AG10803 (cell line): ENCODE data around the gene FNDC11.
A peak's percentile ranks its signal among the peaks of the same experiment; 100 is the strongest.

Experiments
- DNase-seq: peaks from one replicate; pipeline ENCODE4 v3.0.0; 2010; ENCODE audit warnings: low read depth
- H3K4me3 ChIP-seq: 2 replicates; pipeline ENCODE4 v1.5.1; 2011; ENCODE audit warnings: mild to moderate bottlenecking, low read length, control low read depth
- TF ChIP-seq, protein P1 (sequence below): conservative IDR thresholded peaks from 2 replicates; pipeline ENCODE4 v1.5.1; 2011; ENCODE audit warnings: mild to moderate bottlenecking, low read length, control low read depth, inconsistent platforms

The FNDC11 gene, protein sequence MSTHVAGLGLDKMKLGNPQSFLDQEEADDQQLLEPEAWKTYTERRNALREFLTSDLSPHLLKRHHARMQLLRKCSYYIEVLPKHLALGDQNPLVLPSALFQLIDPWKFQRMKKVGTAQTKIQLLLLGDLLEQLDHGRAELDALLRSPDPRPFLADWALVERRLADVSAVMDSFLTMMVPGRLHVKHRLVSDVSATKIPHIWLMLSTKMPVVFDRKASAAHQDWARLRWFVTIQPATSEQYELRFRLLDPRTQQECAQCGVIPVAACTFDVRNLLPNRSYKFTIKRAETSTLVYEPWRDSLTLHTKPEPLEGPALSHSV

DNA sequence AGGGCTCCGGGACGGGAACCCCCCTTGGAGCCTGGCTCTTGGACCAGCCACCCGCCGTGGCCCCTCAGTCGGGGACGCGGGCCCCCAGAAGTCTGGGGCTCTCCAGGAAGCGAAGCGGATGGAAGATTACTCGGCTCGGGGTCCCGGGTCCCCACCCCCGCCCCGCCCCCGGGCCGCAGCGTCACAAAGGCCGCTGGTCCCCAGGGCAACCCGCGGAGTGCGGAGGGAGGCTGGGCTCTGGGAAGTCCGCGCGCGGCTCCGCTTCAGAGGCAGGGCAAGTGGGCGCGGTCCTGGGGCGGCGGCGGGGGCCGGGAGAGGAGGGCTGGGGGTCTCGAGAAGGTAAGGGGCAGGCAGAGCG is at the start of gene FNDC11:
Gene FNDC11 (plus strand): TSS at position 227 of the 358 bp plus-strand sequence. CDS start 1,505 bp downstream, outside the sequence.
- TF ChIP-seq, protein P1, sequence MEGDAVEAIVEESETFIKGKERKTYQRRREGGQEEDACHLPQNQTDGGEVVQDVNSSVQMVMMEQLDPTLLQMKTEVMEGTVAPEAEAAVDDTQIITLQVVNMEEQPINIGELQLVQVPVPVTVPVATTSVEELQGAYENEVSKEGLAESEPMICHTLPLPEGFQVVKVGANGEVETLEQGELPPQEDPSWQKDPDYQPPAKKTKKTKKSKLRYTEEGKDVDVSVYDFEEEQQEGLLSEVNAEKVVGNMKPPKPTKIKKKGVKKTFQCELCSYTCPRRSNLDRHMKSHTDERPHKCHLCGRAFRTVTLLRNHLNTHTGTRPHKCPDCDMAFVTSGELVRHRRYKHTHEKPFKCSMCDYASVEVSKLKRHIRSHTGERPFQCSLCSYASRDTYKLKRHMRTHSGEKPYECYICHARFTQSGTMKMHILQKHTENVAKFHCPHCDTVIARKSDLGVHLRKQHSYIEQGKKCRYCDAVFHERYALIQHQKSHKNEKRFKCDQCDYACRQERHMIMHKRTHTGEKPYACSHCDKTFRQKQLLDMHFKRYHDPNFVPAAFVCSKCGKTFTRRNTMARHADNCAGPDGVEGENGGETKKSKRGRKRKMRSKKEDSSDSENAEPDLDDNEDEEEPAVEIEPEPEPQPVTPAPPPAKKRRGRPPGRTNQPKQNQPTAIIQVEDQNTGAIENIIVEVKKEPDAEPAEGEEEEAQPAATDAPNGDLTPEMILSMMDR: no peak
- DNase-seq: peak; percentile 10
- H3K4me3 ChIP-seq: peak within 1 kb of the TSS; percentile 66

DNA sequence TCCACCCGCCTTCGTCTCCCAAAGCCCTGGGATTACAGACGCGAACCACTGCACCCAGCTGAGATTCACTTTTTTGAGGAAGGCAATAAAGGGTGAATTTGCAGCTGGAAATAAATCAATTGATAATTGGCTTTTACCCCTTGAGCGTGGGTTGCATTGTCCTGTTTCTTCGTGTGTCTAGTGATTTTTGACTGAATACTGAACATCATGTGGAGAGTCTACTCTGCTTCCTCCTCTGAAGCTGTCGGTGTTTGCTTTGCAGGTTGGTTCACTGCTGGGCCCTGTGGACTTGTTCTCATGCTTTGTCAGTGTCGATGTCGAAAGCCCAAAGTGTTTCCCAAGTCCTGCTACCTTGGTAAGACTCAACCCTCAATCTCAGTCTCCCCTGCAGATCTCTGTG is 49.3 kb upstream of the FNDC11 start:
- DNase-seq: no peak
- H3K4me3 ChIP-seq: no peak overlapping the region
- TF ChIP-seq, protein P1: no peak

DNA sequence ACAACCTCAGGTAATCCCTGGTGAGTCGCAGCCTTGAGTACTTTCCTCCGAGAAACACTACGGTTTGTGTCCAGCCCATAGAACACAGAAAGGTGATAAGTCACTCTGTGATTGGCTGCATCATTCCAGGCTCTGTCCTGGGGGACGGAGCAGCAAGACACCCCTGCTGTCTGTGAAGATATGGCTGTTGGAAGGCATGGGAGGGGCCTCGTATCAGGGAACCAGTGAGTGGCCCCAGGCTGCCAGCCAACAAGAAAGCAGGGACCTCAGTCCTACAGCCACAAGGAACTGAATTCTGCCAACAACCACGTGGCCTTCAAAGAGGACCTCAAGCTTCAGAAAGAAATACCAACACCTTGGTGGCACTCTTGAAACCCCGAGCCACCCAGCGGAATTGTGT is 48.7 kb upstream of the FNDC11 start:
- no peak overlapping the region for H3K4me3 ChIP-seq
- DNase-seq: no peak
- TF ChIP-seq, protein P1: no peak

DNA sequence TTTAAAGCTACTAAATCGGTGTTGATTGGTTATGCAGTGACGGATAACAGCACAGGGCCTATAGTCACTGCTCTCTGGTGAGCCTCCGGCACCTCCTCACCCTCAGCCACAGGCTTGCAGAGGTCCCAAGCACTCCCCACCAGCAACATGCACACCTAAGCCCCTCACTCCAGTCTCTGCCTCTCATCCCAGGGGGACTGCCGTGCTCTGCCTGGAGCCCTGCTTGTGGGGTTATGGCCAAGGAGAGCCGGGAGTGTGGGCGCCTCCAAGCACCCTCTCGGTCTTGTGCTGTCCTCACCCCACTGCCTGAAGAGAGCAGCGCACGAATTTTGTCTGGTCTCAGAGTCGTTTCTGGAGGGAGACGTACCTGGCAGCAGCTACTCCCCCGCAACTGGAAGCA is 48.2 kb upstream of the FNDC11 start:
- H3K4me3 ChIP-seq: no peak overlapping the region

DNA sequence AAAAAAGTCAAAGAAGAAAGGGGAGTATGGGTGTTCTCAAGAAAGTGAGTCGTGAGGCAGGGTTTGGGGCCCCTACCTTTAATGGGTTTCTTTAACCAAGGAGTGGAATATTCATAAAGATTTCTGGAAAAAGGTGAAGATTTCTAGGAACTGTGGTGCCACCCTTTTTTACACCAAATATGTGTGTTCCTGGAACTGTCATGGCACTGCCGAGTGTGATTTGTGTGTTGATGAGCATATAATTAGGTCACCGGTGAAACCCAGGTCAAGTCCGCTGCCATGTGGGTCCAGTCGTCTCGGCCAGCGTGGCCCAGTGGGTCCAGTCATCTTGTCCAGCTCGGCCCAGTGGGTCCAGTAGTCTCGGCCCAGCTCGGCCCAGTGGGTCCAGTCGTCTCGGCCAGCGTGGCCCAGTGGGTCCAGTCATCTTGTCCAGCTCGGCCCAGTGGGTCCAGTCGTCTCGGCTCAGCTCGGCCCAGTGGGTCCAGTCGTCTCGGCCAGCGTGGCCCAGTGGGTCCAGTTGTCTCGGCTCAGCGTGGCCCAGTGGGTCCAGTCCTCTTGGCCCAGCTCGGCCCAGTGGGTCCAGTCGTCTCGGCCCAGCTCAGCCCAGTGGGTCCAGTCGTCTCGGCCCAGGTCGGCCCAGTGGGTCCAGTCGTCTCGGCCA is 46.7 kb upstream of the FNDC11 start:
- TF ChIP-seq, protein P1: no peak
- DNase-seq: no peak
- no peak overlapping the region for H3K4me3 ChIP-seq

More for the DNA sequence above, 48.2 kb upstream of the FNDC11 start:
- TF ChIP-seq, protein P1: no peak
- no peak for DNase-seq

DNA sequence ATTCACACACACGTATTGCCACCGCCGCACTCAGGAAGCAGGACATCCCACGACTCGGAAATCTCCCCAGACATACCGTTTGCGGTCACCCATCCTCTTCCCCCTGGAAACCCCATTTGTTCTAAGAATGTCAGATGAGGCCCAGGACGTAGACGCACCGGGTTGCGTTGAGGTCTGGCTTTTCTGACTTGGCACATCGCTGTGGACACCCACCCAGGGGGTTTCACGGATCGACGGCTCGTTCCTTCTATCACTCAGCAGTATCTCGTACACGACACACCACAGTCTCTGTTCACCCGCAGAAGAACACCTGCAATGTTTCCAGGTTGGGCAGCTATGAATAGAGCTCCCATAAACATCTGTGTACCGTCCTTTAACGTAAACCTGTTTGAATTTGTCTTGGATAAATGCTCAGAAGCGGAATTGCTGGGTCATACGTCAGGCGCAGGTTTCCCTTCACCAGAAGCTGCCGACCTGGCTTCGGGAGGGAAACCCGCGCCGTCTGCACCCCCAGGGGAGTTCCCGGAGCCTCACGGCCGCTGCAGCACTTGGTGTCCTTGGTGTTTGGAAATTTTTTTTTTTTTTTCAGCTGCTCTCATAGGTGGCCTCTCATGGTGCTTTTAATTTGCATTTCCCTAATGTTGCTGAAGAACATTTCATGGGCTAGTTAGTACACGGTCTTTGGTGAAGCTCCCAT is 45.7 kb upstream of the FNDC11 start:
- no peak overlapping the region for H3K4me3 ChIP-seq
- DNase-seq: no peak

More for the DNA sequence above, 45.7 kb upstream of the FNDC11 start:
- TF ChIP-seq, protein P1: no peak
